HG03095 (cell line): ENCODE results near the gene CRELD2.

Source experiments
- ATAC-seq: cut with Tn5 transposase; IDR thresholded peaks from one replicate; pipeline ENCODE4 v1.9.1; 2021; ENCODE audit warnings: moderate library complexity; ENCODE audit not compliant: unreplicated experiment

CRELD2 gene

DNA sequence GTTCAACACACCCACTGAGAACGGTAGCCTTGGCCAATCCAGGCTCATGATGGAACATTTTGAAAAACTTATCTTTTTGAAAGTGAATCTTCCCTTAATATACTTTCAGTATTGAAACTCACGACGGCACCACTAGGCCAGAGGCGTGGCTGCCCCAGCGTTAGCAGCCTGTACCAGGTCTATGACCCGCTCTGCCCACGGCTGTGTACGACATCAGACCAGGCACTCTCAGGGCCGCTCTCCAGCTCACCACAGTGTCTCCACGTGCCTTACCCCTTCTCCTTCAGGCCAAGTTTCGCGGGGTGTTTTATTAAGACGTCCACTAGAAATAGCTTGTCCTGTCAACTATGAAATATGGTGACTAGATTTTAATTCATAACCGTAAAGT, 31.4 kb upstream of the CRELD2 start:
- ATAC-seq = no peak

GRCh38 chr22:49887702-49888101, 30.7 kb upstream of the CRELD2 start:
- ATAC-seq = no peak

- ATAC-seq = no peak
These were observed 29.4 kb upstream of the CRELD2 start for GRCh38 chr22:49889071-49889470.

DNA sequence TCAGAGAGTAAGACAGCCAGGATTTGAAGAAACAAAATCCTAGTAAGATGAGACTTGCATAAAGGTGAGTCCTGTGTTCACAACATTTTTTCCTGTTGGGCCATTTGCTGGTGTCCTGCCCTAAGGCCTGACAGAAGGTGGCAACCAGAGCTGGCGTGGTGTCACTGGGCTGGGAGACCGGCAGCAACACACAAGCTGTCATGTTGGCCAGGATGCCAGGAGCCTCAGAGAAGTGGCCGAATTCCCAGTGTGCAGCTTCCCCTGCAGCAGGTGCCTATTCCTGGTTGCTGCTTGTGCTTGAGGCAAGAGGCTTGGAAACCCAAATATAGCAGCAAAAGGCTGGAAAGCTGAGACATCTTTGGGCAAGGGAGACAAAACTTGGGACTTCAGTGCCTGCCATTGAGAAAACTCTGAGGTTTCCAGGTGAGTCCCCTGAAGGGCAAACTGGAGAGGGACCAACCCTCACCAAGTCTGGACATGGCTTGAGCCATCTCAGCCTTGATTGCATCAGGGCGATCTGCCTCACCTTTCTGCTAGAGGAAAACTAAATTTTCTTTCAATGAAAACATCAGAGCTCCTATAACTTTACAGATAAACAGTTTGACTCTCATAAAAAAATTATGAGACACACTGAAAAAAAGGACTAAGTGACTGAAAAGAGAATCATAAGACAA, 26.1 kb upstream of the CRELD2 start:
- no peak for ATAC-seq

- ATAC-seq = no peak
These were observed 25.4 kb upstream of the CRELD2 start for GRCh38 chr22:49893025-49893424.

- no peak for ATAC-seq
These were observed 23.9 kb upstream of the CRELD2 start for GRCh38 chr22:49894322-49895054.

DNA sequence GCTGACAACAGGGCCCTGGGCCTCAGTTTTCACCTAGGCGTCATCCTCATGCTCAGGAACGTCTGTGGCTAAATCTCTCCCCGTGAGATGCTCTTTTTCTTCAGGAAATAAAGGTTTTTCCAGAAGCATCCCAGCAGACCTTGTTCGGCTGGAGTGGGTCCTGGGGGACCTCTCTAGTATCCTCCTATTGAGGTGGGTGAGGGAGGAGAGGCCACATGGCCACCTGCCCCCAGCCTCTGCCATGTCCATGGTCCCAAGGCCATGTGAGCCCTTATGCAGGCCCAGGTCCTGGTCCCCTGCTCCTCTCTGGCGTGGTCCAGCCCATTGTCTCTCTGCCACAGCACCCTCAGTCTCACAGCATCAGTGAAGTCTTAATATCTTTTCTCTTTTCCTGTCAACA, 22.2 kb upstream of the CRELD2 start:
- ATAC-seq = no peak

GRCh38 chr22:49897015-49897684, 21.3 kb upstream of the CRELD2 start:
- ATAC-seq = no peak

- ATAC-seq = no peak
These were observed 18.9 kb upstream of the CRELD2 start for GRCh38 chr22:49899530-49899929.

DNA sequence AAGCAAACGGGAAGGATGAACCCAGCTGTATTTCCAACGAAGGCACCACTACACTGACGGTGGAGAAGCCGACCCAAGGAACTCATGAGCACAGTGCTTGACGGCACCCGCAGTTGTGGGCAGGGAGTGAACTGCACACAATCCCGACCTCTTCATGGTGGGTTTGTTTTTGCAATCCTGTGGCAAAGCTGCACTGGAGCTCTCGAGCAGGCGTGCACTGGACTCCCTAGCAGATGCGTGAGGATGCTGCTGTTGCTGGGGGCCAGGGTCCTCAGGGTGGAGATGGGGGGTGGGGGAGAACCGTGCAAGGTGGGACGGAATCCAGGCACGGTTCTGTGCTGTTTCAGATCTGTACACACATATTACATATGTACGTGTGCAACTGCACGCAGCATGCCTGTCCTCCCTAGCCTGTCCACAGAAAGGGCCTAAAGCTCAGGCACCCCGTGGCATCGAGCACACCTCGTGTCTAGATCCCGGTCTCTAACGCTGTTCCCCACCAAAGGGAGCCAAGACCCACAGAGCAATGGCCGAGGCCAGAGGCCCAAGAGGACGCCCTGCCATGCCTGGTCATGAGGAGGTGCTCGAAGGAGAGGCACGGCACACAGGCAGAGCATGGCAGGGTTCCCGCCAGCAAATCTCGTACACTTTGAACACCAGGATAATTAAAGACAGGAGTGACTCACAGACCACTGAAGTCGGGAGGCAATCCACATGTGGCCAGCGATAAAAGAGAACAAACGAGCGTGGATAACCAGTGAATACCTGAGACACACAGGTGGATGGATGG, 17.8 kb upstream of the CRELD2 start:
- no peak for ATAC-seq

DNA sequence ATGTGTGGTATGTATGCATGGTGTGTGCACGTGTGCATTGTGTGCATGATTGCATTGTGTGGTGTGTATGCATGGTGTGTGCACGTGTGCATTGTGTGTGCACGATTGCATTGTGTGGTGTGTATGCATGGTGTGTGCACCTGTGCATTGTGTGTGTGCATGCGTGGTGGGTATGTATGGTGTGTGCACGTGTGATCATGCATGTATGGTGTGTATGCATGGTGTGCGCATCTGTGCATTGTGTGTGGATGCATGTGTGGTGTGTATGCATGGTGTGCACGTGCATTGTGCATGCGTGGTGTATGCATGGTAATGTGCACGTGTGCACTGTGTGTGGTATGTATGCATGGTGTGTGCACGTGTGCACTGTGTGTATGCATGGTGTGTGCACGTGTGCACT, 17.0 kb upstream of the CRELD2 start:
- no peak for ATAC-seq

- ATAC-seq = no peak
These were observed 15.0 kb upstream of the CRELD2 start for GRCh38 chr22:49903322-49904039.

GRCh38 chr22:49904040-49904369, 14.4 kb upstream of the CRELD2 start:
- ATAC-seq = no peak

GRCh38 chr22:49905465-49905864, 13.0 kb upstream of the CRELD2 start:
- ATAC-seq = no peak

DNA sequence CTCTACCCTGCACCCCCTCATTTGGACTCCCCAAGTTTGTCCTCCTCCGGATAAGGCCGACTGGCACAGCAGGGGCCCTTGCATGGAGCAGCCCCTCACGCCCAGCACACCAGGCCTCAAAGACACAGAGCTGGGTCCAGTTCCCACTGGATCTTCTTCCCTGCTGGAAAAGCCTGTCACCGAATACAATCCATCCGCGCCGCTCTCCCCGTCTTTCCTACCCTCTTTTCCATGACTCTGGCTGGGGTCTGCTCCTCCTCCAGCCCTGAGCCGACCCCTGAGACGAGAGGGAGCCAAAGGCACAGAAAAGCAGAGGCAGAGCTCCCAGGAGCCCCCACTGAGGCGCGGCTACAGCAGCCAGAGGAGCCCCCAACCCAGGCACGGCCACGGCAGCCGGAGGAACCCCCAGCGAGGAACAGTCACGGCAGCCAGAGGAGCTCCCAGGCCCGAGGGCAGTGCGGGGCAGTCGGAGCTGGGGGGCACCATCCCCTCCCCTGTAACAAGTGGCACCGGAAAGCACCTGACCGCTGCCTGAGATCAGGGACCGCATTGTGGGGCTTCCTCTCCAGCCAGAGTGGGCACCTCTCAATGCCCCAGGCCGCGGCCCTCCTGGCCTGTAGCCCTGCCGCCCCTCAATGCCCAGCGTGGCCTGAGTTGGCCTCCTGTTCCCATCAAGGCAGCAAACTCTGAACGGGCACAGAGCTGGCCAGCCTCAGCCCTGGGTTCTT, 12.2 kb upstream of the CRELD2 start:
- no peak for ATAC-seq

GRCh38 chr22:49906799-49907290, 11.6 kb upstream of the CRELD2 start:
- no peak for ATAC-seq

DNA sequence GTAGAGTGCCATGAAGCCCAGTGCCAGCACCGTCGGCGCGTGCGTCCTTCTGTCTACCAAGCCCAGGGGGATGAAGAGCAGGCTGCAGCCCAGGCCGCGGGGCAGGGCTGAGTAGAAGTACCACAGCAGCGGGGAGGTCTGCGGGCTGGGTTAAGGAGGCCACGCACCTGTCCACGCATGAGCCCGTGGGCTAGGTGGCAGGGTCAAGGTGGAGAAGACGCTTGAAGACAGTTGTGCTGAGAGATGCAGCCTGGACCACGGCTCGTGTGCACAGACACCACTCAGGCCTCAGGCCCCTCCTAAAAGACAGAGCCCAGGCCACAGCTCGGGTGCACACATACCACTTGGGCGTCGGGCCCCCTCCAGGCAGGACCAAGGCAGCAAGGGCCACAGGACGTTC, 10.6 kb upstream of the CRELD2 start:
- no peak for ATAC-seq

DNA sequence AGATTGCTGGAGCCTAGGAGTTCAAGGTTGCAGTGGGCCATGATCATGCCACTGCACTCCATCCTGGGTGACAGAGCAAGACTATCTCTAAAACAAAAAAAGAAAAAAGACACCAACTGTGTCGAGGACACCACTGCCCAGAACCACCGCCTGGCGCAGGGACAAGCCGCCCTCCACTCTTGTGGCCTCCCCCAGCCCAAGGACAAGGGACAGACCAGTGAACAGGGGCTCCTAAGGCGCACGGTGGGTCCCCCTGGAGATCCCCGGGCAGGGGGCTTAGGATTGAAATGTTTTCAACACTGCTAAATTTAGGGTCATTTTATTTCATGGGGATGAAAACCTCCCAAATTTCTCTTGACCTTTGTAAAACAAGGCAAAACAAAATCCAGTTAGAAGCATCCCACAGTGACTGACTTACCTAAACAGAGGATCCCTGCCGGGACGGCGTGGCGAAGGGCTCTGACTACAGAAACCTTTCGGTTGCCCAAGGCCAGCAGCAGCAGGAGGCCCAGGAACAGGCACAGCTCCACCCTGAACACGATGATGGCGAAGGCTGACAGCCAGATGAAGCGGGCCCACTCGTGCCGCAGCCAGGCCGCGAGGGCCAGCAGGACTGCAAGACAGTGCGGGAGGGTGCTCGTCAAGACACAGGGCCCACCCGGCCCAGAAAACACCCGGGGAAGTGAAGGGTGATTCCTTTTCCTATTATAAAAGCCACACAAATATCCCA, 8.8 kb upstream of the CRELD2 start:
- ATAC-seq = no peak
